ENCODE results near the gene IP6K1.
A peak's percentile ranks its signal among the peaks of the same experiment; 100 is the strongest.
"Not testable (repeated sequence)": the region's sequence is repeated elsewhere in the genome, so short reads cannot be mapped to it uniquely, and the experiment has no call there.

IP6K1 gene

DNA sequence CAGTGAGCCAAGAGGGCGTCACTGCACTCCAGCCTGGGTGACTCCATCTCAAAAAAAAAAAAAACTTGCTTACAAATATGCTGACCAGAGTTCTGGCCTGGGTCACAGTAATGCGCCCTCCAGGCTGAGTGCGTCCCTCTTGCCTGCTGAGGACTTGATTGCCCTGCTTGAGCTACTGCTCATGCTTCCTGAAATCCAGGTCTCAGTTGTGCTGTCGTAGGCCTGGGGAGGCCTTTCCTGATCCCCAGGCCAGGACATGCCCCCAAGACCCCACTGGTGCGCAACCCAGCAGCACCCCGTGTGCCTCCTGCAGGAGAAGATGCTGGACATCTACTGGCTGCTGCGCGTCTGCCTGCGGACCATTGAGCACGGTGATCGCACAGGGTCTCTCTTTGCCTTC lies 74.2 kb downstream of the IP6K1 start:
- no peak for DNase-seq (ENCODE audit: low spot score)

GRCh38 chr3:49711489-49711888 lies 74.9 kb downstream of the IP6K1 start:
- no peak for DNase-seq (ENCODE audit: low spot score)

GRCh38 chr3:49709852-49710251 lies 76.5 kb downstream of the IP6K1 start:
- no peak for DNase-seq (ENCODE audit: low spot score)

DNA sequence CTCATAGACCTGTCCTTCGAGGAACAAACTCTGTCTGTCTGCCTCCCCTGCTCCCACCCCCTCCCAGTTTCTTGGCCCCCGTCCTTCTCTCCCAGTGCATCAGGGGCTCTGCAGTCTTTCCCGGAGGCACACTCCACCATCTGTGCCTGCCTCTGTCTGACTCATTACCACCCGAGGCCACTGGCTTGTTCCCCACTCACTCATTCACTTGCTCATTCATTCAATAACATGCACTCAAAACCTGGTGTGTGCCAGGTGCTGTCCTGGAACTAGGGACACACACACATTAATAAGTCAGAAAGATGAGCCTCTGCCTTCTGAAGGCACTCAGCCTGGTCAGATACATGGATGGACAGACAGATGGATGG lies 79.2 kb downstream of the IP6K1 start:
- peak; percentile 66 for DNase-seq (ENCODE audit: low spot score)

DNA sequence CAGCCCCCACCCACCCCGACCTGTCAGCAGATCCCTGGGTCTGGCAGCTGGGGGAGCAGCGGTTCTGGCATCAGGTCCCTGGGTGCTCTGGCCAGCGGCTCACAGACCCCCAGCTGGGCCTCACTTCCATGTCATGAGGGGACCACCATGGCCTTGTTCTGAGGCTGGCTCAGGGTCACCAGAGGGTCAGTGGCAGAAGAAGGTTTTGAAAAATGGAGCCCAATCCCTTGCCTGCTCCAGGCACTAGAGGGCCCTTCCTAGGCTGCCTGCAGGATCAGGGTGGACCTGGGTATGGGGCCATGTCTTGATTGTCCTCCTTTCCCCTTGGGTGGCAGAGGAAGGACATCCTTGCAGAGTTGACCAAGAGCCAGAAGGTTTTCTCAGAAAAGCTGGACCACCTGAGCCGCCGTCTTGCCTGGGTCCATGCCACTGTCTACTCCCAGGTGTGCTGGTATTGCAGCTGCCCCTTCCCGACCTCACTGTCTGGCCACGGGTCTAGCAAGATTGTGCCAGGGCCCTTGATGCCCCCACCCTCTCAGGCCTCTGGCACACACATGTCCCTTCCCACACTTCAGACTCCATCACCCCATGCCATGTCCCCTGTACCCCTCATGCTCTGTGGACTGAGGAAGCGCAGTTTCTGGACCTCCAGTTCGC lies 79.8 kb downstream of the IP6K1 start:
- DNase-seq (ENCODE audit: low spot score): no peak

DNA sequence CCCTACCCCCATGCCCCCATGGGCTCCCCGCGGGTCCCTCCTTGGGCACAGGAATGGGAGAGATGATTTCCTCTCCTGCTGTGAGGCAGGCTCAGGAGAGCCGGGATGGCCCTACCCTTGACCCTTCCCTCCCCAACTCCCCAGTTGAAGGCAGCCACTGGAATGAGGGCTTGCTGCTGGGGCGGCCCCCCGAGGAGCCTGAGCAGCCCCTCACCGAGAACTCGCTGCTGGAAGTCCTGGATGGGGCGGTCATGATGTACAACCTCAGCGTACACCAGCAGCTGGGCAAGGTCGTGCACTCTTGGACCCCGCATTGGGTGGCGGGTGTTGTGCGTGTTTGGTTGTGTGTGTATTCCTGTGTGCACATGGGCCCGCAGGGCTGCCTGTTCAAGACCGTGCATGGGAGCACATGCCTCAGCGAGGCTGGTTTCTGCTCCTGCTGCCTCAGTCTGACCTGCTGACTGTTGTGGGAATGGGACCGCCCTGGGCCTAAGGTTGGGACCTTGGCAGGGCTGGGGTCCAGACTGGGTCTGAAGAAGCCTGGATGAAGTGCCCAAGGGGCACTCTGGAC lies 80.9 kb downstream of the IP6K1 start:
- DNase-seq (ENCODE audit: low spot score): no peak

GRCh38 chr3:49704629-49705028 lies 81.7 kb downstream of the IP6K1 start:
- DNase-seq (ENCODE audit: low spot score): no peak

DNA sequence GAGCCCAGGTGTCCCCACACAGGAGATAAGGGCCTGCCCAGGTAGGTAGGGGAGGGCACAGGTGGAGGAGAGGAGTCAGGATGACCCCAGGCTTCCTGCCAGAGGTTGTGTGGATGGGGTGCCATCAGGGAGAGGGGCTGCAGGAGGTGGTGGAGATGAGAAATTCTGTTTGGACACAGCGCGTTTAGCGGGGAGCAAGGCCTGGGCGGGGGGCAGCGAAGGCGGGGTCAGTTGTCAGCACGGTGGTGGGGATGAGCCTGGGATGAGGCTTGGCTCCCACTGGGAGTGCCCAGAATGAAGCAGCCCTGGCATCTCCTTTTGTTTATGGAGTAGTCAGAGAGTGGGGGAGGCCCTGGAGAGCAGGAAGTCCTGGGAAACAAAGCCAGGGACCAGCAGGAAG lies 82.4 kb downstream of the IP6K1 start:
- no peak for DNase-seq (ENCODE audit: low spot score)

- peak; percentile 72 for DNase-seq (ENCODE audit: low spot score)
Observed at GRCh38 chr3:49703443-49703927, 82.9 kb downstream of the IP6K1 start.

- no peak for DNase-seq (ENCODE audit: low spot score)
Observed at GRCh38 chr3:49702672-49703071, 83.7 kb downstream of the IP6K1 start.

DNA sequence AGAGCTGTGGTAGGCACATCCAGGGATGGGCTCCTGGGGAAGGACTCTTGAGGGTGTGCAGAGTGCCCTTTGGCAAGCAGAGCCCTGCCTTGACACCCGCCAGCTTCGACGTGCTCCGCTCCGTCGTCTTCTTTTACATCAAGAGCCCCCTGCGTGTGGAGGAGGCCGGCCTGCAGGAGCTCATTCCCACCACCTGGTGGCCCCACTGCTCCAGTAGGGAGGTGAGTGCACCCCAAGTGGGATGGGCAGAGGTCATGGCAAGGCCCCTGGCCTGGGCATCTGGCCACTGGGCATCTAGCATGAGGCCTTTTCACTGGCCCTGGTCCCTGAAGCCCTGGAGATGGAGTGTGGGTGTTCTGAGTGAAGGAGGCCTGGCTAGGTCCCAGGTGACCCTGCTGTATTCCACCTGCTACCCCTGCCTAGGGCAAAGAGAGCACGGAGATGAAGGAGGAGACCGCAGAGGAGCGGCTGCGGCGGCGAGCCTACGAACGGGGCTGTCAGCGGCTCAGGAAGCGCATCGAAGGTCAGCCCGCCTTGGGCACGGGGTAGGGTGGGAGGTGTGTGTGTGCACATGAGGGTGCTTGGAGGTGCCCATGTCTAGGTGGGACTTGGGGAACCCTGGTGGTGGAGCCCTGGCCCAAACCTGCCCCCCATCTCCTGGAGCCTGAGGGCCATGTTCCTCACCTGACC lies 84.8 kb downstream of the IP6K1 start:
- no peak for DNase-seq (ENCODE audit: low spot score)

- no peak for DNase-seq (ENCODE audit: low spot score)
Observed at GRCh38 chr3:49700453-49701128, 85.8 kb downstream of the IP6K1 start.

- no peak for DNase-seq (ENCODE audit: low spot score)
Observed at GRCh38 chr3:49700014-49700413, 86.3 kb downstream of the IP6K1 start.

GRCh38 chr3:49699281-49699979 lies 86.9 kb downstream of the IP6K1 start:
- no peak for DNase-seq (ENCODE audit: low spot score)

DNA sequence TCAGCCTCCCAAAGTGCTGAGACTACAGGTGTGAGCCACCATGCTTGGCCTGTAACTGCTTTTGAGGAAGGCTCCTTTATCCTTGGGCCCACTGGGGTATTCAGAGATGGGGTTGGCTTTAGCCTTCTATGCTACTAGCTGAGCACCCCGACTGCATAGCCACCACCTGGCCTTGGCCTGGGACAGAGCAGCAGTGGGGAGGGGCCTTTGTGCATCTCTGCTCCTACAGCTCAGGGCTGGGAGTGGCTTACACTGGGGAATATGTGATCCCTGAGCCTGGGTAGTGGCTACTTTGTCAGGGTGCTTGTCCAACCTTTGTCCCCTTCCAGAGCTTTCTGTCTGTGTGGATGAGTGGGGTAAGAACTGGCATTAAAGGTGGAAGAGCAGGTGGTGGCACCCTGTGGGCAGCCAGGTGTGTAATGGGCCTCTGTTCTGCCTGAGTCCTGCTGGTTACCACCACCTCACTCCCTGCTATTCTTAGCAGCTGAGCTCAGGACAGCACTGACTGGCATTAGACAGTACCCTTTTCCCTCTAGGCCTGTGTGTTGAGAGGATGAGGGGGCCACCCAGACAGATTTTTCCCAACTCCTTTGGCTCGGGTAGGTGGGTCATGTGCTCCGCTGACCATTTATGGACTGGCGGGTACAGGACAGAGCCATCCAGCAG lies 90.9 kb downstream of the IP6K1 start:
- DNase-seq (ENCODE audit: low spot score): not testable (repeated sequence)

GRCh38 chr3:49694409-49695070 lies 91.8 kb downstream of the IP6K1 start:
- DNase-seq (ENCODE audit: low spot score): not testable (repeated sequence)

GRCh38 chr3:49691481-49691880 lies 94.9 kb downstream of the IP6K1 start:
- DNase-seq (ENCODE audit: low spot score): not testable (repeated sequence)

DNA sequence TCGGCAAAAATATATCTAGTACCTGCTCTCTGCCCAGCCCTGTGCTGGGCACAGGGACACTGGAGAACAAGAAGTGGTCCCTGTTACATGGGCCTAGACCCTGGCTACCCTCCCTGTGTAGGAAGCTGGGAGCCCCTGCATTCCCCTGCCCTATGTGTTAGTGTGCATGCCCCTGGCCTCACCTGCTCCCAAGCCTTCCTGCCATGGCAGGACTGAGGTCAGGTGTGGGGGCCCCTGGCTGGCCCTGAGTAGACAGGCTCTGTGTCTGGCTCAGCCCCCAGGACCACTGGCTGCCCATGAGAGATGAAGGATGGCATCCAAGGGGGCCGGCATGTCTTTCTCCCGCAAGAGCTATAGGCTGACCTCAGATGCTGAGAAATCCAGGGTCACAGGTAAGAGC lies 95.5 kb downstream of the IP6K1 start:
- not testable (repeated sequence) for DNase-seq (ENCODE audit: low spot score)

DNA sequence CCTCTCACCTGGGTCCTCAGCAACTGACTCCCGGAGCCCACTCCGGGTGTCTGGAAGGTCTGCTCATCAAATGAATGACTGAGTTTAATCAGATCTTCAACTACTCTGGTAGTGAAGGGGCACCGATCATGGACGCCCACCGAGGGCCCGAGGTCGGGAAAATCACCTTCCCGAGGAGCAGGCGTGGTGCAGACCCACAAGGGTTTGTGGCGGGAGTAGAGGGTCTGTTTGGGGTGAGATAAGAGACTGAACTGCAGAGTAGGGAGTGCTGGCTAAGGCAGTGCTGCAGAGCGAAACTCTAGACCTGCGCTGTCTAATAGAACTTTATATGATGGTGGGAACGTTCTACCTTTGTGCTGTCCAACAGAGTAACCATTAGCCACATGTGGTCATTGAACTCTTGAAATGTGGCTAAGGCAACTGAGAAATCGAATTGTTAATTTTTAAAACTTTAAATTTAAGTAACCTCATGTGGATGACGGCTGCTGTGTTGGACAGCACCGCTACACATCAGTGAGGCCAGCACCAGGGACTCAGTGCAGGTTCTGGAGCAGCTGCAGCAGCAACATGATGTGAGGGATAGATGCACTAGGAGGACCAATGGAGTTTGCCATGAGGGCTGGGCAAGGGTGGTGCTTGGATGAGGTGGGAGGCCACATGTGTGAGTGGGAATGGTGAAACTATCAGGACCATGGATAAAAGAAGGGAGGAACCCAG lies 96.3 kb downstream of the IP6K1 start:
- not testable (repeated sequence) for DNase-seq (ENCODE audit: low spot score)
